K562 (cell line): ENCODE data around the gene SND1. TPM values are rescaled to one million over a fixed set of nuclear protein-coding genes. Genes with fewer than 3 reads are reported as not detected.
A peak's percentile ranks its signal among the peaks of the same experiment; 100 is the strongest.

ENCODE experiments used
- ATAC-seq: fragments of 200-7000 bp; cut with Tn5 transposase; 3 replicates; pipeline ENCODE4 v1.9.1; 2020; ENCODE audit warnings: moderate library complexity
- BruUV-seq: library from RNA; stranded (reverse); fragments of 400-500 nt; replicated peaks from 2 replicates; lab custom pipeline; 2021; lab: Mats Ljungman, UMichigan
- CTCF ChIA-PET: fragments of 300-600 bp; formaldehyde crosslinking; extraction: SDS; loops from one replicate; lab custom pipeline; 2021; ENCODE audit warnings: low intra/inter-chr PET ratio; lab: Yijun Ruan, JAX
- POLR2A ChIA-PET: fragments of 300-600, 350-650 bp; sonication (Branson Sonifier 250); formaldehyde crosslinking; extraction: SDS; loops from one replicate; lab custom pipeline; 2021; ENCODE audit warnings: antibody characterized with exemption, inconsistent platforms; lab: Yijun Ruan, JAX
- DNase-seq, 4 experiments: peaks; one replicate each; pipeline versions ENCODE4 v3.0.0 to v3.0.0-alpha.2; 2011 to 2018; ENCODE audit warnings: low spot score in 3 of 4, mixed read lengths in 3 of 4; ENCODE audit errors: extremely low read depth in 1 of 4
- FAIRE-seq: peaks from 2 replicates; lab custom pipeline; 2011; peaks lifted over from hg19 to GRCh38; lab: Jason Lieb, UNC
- H2AFZ ChIP-seq: 2 replicates; pipeline ENCODE4 v1.6.0; 2011; ENCODE audit warnings: low read depth, low read length, control low read depth, inconsistent platforms
- H3K27ac ChIP-seq: fragments of 200-600 bp; 3 replicates; pipeline ENCODE4 v1.8.0; 2011; ENCODE audit warnings: low read depth, mild to moderate bottlenecking, control low read depth, inconsistent platforms, low read length, moderate library complexity, mixed read lengths; ENCODE audit errors: extremely low read depth
- H3K27me3 ChIP-seq, 2 experiments: fragments of 300-600 bp in 1 of 2; 2 replicates in 1 of 2; 3 replicates in 1 of 2; pipeline versions ENCODE4 v1.6.0 to v1.8.0; 2011; ENCODE audit warnings: inconsistent platforms in 2 of 2, low read length in 2 of 2, mild to moderate bottlenecking in 1 of 2, mixed read lengths in 1 of 2, moderate library complexity in 1 of 2; ENCODE audit not compliant: control insufficient read depth in 2 of 2, insufficient read depth in 2 of 2
- H3K36me3 ChIP-seq: fragments of 300-600 bp; 3 replicates; pipeline ENCODE4 v1.8.0; 2011; ENCODE audit warnings: mild to moderate bottlenecking, low read length, inconsistent platforms; ENCODE audit not compliant: control insufficient read depth, insufficient read depth
- H3K4me1 ChIP-seq, 2 experiments: fragments of 200-600 bp in 1 of 2; replicated peaks in 1 of 2; 2 replicates in 1 of 2; 3 replicates in 1 of 2; pipeline versions ENCODE4 v1.5.1 to v1.8.0; 2011; ENCODE audit warnings: inconsistent platforms in 2 of 2, low read length in 2 of 2, mild to moderate bottlenecking in 1 of 2, mixed read lengths in 1 of 2, moderate library complexity in 1 of 2; ENCODE audit not compliant: control insufficient read depth in 2 of 2, insufficient read depth in 2 of 2
- H3K4me2 ChIP-seq: 2 replicates; pipeline ENCODE4 v1.6.1; 2011; ENCODE audit warnings: low read length, control low read depth, inconsistent platforms, mixed read lengths; ENCODE audit not compliant: insufficient read depth
- H3K4me3 ChIP-seq: fragments of 200-600 bp; sonication (generic), shearing (Covaris generic); 2 replicates; pipeline ENCODE4 v1.5.1; 2016; ENCODE audit warnings: control low read depth, inconsistent platforms
- H3K79me2 ChIP-seq: fragments of 200-600 bp; 3 replicates; pipeline ENCODE4 v1.8.0; 2011; ENCODE audit warnings: low read length, inconsistent platforms; ENCODE audit not compliant: control insufficient read depth, insufficient read depth
- H3K9ac ChIP-seq, 2 experiments: 2 replicates each; pipeline versions ENCODE4 v1.6.0 to v1.6.1; 2011; ENCODE audit warnings: low read depth in 2 of 2, low read length in 2 of 2, control low read depth in 1 of 2, inconsistent platforms in 1 of 2, mild to moderate bottlenecking in 1 of 2, mixed read lengths in 1 of 2; ENCODE audit not compliant: insufficient read depth in 1 of 2
- H3K9me1 ChIP-seq: one replicate; pipeline ENCODE4 v1.6.0; 2011; ENCODE audit warnings: inconsistent platforms, mild to moderate bottlenecking, low read length, moderate library complexity; ENCODE audit not compliant: control insufficient read depth, insufficient read depth
- H3K9me3 ChIP-seq: replicated peaks from 2 replicates; pipeline ENCODE4 v1.5.1; 2011; ENCODE audit warnings: low read depth, low read length, inconsistent platforms; ENCODE audit not compliant: control insufficient read depth, insufficient read depth
- H4K20me1 ChIP-seq: replicated peaks from 2 replicates; pipeline ENCODE4 v1.6.1; 2011; ENCODE audit warnings: low read length, inconsistent platforms, mixed read lengths; ENCODE audit not compliant: control insufficient read depth, insufficient read depth
- CTCF ChIP-seq, 3 experiments: IDR thresholded peaks in 2 of 3; conservative IDR thresholded peaks in 1 of 3; 2 replicates each; pipeline ENCODE4 v1.5.1; 2011 to 2012; ENCODE audit warnings: low read length in 3 of 3, mild to moderate bottlenecking in 3 of 3, control low read depth in 2 of 3, improper control_type of control experiment in 1 of 3, inconsistent platforms in 1 of 3, low read depth in 1 of 3, mixed read lengths in 1 of 3, moderate library complexity in 1 of 3; ENCODE audit not compliant: insufficient read depth in 2 of 3
- ELF4 ChIP-seq: fragments of 450-650 bp; formaldehyde crosslinking; IDR thresholded peaks from 2 replicates; pipeline ENCODE4 v1.4.0; 2022; ENCODE audit warnings: missing genetic modification characterization
- GTF2E2 ChIP-seq: fragments of 200-800 bp; sonication (Bioruptor generic); IDR thresholded peaks from 2 replicates; pipeline ENCODE4 v1.6.1; 2016; ENCODE audit warnings: missing genetic modification characterization, missing compliant biosample characterization
- HMG20B ChIP-seq: fragments of 250-450 bp; sonication (Bioruptor Pico); IDR thresholded peaks from 2 replicates; pipeline ENCODE4 v1.5.0; 2021; ENCODE audit warnings: mild to moderate bottlenecking
- MTA1 ChIP-seq: fragments of 450-650 bp; IDR thresholded peaks from 2 replicates; pipeline ENCODE4 v1.6.1; 2017; ENCODE audit warnings: borderline replicate concordance
- POLR2AphosphoS5 ChIP-seq: IDR thresholded peaks from 2 replicates; pipeline ENCODE4 v1.6.1; 2011; ENCODE audit warnings: mild to moderate bottlenecking, low read depth, low read length, moderate library complexity; ENCODE audit not compliant: control insufficient read depth, insufficient read depth
- RAD21 ChIP-seq, 2 experiments: fragments of 250-450 bp in 1 of 2; fragments of 450-650 bp in 1 of 2; sonication (Bioruptor Pico) in 1 of 2; formaldehyde crosslinking in 1 of 2; IDR thresholded peaks in 1 of 2; conservative IDR thresholded peaks in 1 of 2; 2 replicates each; pipeline versions ENCODE4 v1.4.0 to v1.8.0; 2020 to 2022; ENCODE audit warnings: mild to moderate bottlenecking in 2 of 2, moderate library complexity in 1 of 2
- SMARCE1 ChIP-seq: fragments of 450-650 bp; IDR thresholded peaks from 2 replicates; pipeline ENCODE4 v1.7.1; 2016; ENCODE audit warnings: mild to moderate bottlenecking
- ZNF253 ChIP-seq: fragments of 250-450 bp; sonication (Bioruptor Pico); conservative IDR thresholded peaks from 2 replicates; pipeline ENCODE4 v1.6.1; 2021; ENCODE audit warnings: mild to moderate bottlenecking
- ZNF79 ChIP-seq: fragments of 250-450 bp; sonication (Bioruptor Pico); IDR thresholded peaks from 2 replicates; pipeline ENCODE4 v1.4.0; 2020; ENCODE audit warnings: low read depth, mild to moderate bottlenecking, moderate library complexity
- WGBS: fragments of 100-300 bp; shearing (Covaris generic); methylation state at CpG from one replicate; pipeline ENCODE4 v1.1.6; 2016; ENCODE audit warnings: low coverage, mixed read lengths; ENCODE audit not compliant: insufficient coverage; ENCODE audit errors: missing lambda C conversion rate; 5-methylcytosine and 5-hydroxymethylcytosine counted together
- in situ Hi-C: fragments of 300-500 bp; cut with MboI; formaldehyde crosslinking; loops from 4 replicates; pipeline ENCODE4 v1.15.0; 2018; ENCODE audit warnings: inconsistent platforms, mixed read lengths
- intact Hi-C: fragments of 100-400 bp; cut with micrococcal nuclease; formaldehyde crosslinking; loops from 2 replicates; pipeline ENCODE4 v1.14.2; 2022
- polyA plus RNA-seq, 8 experiments: library from polyadenylated mRNA; depleted of rRNA in 4 of 8; stranded (reverse) in 5 of 8; unstranded in 3 of 8; fragments of >200 nt; fragmentation: Nextera tagmentation in 2 of 8; fragmentation: Illumina TruSeq in 1 of 8; extraction: Ambion mirVana in 2 of 8; extraction: Trizol in 1 of 8; gene quantifications; 2 replicates each; pipeline versions ENCODE4 v1.2.1 to v1.2.3, GENCODE V29; 2011 to 2014; ENCODE audit warnings: inconsistent platforms in 1 of 8, missing spikeins in 1 of 8
- total RNA-seq, 7 experiments: library from RNA; depleted of rRNA in 6 of 7; stranded (reverse); fragments of >200 nt in 6 of 7; fragmentation: Illumina TruSeq in 2 of 7; extraction: Trizol in 2 of 7; gene quantifications; 2 replicates each; pipeline versions ENCODE4 v1.2.1 to v1.2.3, GENCODE V29; 2011 to 2021; ENCODE audit warnings: low replicate concordance in 1 of 7

SND1 gene
- total and polyA plus RNA-seq, 9 of the 15 experiments (the other 6 are each of a cell fraction or from before 2014, with no cell fraction given) = 46.5 to 307 (median 191) TPM

DNA sequence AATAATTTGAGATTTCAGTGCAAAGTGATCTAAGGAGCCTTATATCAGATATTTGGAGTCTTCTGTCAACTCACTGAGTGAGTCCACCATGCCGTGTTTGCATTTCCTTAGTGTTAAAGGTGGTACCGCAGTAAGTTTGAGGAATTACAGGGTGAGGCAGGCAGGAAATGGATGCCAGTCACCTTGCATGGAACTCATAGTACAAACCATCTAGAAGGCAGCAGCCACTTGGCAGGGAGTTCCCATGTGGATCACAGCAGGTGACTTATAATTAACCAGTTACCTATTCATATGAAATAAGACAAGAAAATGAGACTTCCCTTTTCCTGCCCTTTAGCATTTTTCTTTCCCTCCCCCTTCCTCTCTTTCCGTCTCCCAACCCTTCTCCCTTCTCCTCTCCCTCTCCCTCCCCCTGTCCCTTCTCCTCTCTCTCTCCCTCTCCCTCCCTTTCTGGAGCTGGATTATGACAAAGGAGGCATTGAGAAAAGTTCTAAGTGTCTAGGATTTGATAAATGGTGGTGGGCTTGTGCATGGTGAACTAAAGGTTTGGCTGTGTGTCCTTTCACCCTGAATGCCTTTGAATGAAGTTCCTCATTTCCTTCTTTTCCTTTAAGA is 285.2 kb downstream of the SND1 start:
- CTCF ChIA-PET = no interaction called here

DNA sequence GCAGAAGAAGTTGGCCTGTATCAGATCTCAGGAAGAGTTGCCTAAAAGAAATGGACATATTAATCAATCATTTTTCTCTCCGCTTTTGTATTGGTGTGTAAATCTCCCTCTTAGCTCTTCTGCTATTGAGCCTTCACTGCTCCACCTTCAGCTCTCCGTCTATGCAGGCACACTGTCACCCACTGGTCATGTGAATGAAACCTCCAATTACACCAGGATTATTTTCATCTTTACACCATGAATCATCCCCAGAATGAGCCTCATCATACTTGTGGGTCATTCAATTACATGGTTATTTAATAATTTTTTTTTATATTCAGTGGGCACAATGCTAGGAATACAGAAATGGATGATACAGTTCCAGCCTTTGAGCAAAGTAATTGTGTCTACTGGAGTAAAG is 286.6 kb downstream of the SND1 start:
- DNase-seq = no peak
- H3K79me2 ChIP-seq = no peaks in the 10 kb centered on the region; the same call in 2 of the 3 replicates
- no peak overlapping the region for H3K4me2 ChIP-seq
- in situ Hi-C loops = no loop called here
- TF ChIP-seq MTA1 (no peak), ZNF79 (no peak), CTCF (IDR thresholded peaks at IDR 0.05 in 2 of 3, conservative IDR thresholded peaks at IDR 0.05 in 1 of 3; ENCODE audit: insufficient read depth in 2 of 3, low read depth in 1 of 3, low read length in 3 of 3) (peak in 1 of 3 experiments; percentile 28; a peak in 2 of 6 replicates), ZNF253 (CRISPR knock-in tag) (no peak)
- TF ChIP-seq, all 486 proteins: peak for 1
- no TSS peak for BruUV-seq
- FAIRE-seq (no peak), ATAC-seq (peak; percentile 16; the same call in 1 of the 3 replicates)
- H2AFZ ChIP-seq = no peak overlapping the region
- H3K9me3 ChIP-seq = no peaks in the 10 kb centered on the region
- ChIA-PET CTCF (no interaction called here), POLR2A (no interaction called here)
- H3K27me3 ChIP-seq = no peaks in the 10 kb centered on the region
- H3K9me1 ChIP-seq = no peaks in the 10 kb centered on the region
- H3K4me3 ChIP-seq = no peak overlapping the region
- intact Hi-C loops = no loop called here
- no peaks in the 10 kb centered on the region for H3K4me1 ChIP-seq
- peaks cover 84% of the 10 kb centered on the region for H3K36me3 ChIP-seq
- no peaks in the 10 kb centered on the region; the same call in 1 of the 2 replicates for H4K20me1 ChIP-seq
- WGBS = 95% methylated on average over 2 of the region's 2 CpGs
- no peak overlapping the region for H3K27ac ChIP-seq
- no peak overlapping the region for H3K9ac ChIP-seq

More for the DNA sequence above, 285.2 kb downstream of the SND1 start:
- no peaks in the 10 kb centered on the region for H3K9me1 ChIP-seq
- no peak overlapping the region for H2AFZ ChIP-seq
- H3K27me3 ChIP-seq = no peaks in the 10 kb centered on the region
- DNase-seq (no peak), ATAC-seq (no peak), FAIRE-seq (no peak)
- intact Hi-C loops = no loop called here
- H4K20me1 ChIP-seq = no peaks in the 10 kb centered on the region; the same call in 1 of the 2 replicates
- no peak overlapping the region for H3K4me2 ChIP-seq
- H3K9ac ChIP-seq = no peak overlapping the region
- WGBS = 91% methylated on average over 3 of the region's 3 CpGs
- POLR2A ChIA-PET = interaction anchor here (0.6 kb wide), 1 partner anchor 17 kb away, joined by 4 read pairs; no protein-coding TSS in a partner anchor
- H3K27ac ChIP-seq = no peak overlapping the region
- no peaks in the 10 kb centered on the region for H3K9me3 ChIP-seq
- no TSS peak for BruUV-seq
- TF ChIP-seq RAD21 (CRISPR knock-in tag; conservative IDR thresholded peaks at IDR 0.05 in 1 of 2, IDR thresholded peaks at IDR 0.05 in 1 of 2) = no peak
- no peak for TF ChIP-seq HMG20B (CRISPR knock-in tag)
- TF ChIP-seq GTF2E2 (tag) = no peak
- peak; percentile 33; the same call in 1 of the 2 replicates for TF ChIP-seq ELF4 (CRISPR knock-in tag)
- 0 out of 2 replicates have a peak, but pooled peaks have one; percentile 12 for TF ChIP-seq POLR2AphosphoS5
- no peak for TF ChIP-seq SMARCE1
- in situ Hi-C loops = no loop called here
- H3K4me1 ChIP-seq = no peaks in the 10 kb centered on the region
- peaks cover 84% of the 10 kb centered on the region for H3K36me3 ChIP-seq
- no peak overlapping the region for H3K4me3 ChIP-seq
- H3K79me2 ChIP-seq = no peaks in the 10 kb centered on the region; the same call in 2 of the 3 replicates
